ENCODE data around the gene EVI5.
"Not testable (repeated sequence)": the region's sequence is repeated elsewhere in the genome, so short reads cannot be mapped to it uniquely, and the experiment has no call there.

Gene EVI5

GRCh38 chr1:92791487-92792066 lies 6.7 kb upstream of the EVI5 start:
- DNase-seq, result no peak

GRCh38 chr1:92790867-92791266 lies 6.0 kb upstream of the EVI5 start:
- DNase-seq, result no peak

GRCh38 chr1:92790081-92790480 lies 5.2 kb upstream of the EVI5 start:
- DNase-seq, result no peak

DNA sequence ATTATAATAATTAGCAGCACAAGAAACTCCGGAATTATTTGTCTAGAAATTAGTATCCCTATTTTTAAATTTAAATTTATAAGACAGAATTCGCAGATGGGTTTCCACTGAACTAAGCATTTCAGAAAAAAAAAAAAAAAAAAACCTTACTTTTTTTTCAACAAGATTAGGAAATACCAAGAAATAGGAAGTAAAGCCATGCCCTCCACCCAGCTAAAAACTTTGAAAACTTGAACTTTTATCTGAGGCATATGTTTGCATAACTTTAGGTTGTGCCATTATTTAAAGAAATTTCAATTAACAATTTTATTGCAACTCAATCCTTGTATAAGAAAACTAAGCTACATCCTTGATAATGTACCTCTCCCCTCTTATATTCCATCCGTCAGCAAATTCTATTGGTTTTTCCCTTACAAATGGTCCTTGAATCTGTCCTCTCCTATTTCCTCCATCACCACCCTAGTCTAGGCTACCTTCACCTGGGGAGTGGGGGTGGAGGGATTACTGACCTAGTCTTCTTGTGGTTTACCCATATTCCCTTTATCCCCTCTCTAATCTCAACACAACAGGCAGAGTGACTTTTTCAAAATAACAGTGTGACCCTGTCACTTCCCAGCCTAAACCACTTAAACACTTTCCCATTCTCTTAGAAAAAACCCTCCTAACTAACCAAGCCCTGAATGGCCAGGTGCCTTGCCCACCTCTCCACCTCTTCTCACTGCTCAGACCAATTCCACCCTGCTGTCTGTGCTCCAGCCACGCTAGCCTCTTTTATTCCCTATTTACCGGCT lies 1.4 kb upstream of the EVI5 start:
- no peak for DNase-seq

DNA sequence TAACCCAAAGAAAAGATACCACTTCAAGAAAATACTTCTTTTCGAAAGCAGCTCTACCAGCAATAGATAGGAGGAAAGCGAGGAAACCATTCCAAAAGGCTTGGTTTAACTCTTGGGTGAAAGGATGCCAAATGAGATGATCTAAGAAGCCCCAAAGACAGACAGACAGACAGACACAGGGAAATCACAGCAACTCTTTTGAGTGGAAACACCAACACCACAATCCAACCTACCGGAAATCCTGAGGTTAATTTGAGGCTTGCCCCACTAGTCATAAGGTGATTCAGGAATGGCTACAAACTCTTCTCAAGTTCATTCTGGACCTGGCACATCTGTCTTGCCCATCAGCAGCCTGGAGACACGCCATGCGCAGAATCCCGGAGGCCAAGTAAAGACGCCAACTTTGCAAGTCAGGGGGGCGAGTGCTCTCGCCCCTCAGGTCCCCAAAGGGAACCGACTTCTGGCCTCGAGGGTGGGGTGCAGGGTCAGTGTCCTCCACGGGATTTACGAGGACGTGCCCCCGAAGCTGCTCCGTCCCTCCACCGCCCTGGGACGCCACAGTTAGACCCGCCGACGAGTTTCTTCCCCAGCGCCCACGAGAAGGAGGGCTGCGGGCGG lies 778 bp downstream of the EVI5 start:
- DNase-seq, result no peak

DNA sequence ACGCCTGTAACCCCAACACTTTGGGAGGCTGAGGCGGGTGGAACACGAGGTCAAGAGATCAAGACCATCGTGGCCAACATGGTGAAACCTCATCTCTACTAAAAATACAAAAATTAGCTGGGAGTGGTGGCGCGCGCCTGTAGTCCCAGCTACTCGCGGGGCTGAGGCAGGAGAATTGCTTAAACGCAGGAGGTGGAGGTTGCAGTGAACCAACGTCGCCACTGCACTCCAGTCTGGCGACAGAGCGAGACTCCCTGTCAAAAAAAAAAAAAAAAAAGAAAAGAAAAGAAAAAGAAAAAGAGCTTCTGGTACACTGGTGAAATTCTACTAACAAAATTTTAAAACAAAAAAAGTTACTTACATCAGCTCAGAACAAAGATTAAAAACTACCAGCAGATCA lies 1.4 kb downstream of the EVI5 start:
- not testable (repeated sequence) for DNase-seq

GRCh38 chr1:92778376-92778775 lies 6.5 kb downstream of the EVI5 start:
- no peak for DNase-seq

- no peak for DNase-seq
Observed at GRCh38 chr1:92774407-92774806, 10.5 kb downstream of the EVI5 start.

DNA sequence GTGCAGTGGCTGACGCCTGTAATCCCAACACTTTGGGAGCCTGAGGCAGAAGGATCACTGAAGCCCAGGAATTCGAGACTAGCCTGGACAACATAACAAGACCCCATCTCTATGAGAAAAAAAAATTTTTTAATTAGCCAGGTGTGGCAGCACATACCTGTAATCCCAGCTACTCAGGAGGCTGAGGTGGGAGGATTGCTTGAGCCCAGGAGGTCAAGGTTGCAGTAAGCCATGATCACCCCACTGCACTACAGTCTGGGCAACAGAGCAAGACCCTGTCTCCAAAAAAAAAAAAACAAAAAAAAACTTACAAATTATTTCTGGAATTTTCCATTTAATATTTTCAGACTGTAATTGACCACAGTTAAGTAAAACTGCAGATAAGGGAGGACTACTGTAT lies 11.2 kb downstream of the EVI5 start:
- DNase-seq, result not testable (repeated sequence)

DNA sequence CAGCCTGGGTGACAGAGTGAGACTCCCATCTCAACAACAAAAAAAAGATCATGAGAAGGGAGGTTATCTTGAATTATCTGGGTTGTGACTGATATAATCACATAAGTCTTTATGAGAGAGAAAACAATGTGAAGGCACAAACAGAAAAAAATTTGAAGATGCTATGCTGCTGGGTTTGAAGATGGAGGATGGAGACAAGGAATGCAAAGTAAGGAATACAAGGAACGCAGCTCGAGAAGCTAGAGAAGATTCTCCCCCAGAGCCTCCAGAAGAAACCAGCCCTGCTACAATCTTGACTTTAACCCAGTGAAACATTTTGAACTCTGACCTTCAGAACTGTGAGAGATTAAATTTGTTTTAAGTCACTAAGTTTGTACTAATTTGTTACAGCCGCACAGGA lies 15.1 kb downstream of the EVI5 start:
- no peak for DNase-seq

GRCh38 chr1:92768915-92769314 lies 16.0 kb downstream of the EVI5 start:
- DNase-seq, result no peak

GRCh38 chr1:92768296-92768695 lies 16.6 kb downstream of the EVI5 start:
- no peak for DNase-seq

GRCh38 chr1:92764116-92764515 lies 20.8 kb downstream of the EVI5 start:
- no peak for DNase-seq

DNA sequence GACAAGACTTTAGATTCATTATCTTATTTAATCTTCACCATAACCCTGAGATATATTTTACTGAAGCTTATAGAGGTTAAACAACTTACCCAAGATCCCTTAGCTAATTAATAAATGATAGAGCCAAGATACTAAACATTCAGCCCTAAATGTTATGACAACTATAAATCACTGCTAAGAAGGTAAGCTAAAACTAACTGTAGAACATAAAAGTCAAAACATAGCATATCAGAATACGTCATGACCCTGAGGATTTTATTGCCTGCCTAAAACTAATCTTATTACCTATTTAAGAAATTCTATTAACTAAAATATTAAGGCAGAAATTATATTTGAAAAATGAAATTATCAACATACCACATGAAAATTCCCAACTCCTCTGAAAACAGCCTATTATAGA lies 22.6 kb downstream of the EVI5 start:
- no peak for DNase-seq

DNA sequence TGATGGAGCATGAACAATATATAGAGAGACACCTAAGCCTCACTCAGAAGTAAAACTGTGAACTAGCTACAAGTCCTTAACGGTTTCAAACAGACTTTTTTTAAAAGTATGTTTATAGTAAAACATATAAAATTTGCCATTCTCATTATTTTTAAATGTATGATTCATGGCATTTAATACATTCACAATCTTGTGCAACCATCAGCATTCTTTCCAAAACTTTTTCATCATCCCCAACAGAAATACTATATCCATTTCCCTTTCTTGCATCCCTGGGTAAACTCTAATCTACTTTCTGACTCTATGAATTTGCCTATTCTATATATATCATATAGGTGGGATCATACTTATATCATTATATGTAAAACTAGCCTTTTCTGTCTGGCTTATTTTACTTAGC lies 25.5 kb downstream of the EVI5 start:
- no peak for DNase-seq

DNA sequence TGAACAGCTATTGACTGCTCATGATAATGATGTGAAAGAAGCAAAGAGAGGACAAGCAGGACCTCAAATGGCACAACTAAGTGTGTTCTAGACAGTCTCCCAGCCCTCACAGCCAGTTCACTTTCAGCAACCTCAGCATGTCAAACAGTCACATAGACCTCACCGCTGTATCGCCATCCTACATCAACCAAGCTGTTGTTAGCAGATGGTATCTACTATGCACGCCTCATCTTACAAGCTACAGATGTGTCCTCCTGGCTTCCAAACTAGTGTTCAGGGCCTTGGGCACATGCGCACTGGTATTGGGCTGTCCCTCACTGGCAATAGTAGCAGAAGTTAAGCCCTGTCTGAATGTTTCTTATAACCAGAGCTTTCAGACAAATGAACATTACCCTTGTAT lies 28.4 kb downstream of the EVI5 start:
- no peak for DNase-seq

DNA sequence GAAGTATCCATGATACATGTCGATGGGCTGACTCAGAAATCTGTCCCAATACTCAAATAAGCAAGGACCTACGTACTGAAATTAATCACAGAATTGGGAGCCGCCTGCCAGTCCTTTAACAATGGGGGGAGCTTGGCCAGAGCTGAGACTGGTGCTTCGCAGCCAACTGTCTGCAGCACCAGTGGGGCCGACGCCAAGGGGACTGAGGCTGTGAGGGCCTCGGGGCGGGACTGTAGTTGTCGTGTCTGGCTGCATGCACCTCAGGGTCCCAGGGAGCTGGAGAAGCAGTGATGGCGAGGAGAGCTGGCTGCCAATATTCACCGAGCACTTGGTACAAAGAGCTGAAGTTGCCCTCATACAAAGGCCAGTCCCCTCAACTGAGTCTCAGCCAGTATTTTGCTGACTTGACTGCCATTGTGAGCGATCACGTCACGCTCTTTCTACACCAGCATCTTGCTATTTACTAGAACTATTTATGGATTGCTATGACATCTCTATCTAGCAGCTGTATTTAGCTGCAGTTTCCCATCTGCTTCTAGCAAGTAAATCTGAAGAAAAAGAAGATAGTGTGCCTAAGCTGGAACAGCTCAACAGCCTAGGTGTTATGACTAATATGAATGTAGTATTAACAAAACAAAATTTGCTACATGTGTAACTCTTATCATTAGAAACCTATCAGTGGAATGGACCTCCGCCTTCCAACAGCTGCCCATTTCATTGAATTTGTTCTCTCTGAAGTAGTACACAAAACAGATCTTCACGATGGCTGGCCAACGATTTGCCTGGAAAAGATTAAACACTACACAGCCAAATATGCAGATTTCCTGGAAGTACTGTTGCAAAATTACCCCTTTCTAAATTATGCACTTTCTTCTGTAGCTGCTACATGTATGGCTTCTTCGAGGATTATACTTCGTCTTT lies 29.1 kb downstream of the EVI5 start:
- no peak for DNase-seq

DNA sequence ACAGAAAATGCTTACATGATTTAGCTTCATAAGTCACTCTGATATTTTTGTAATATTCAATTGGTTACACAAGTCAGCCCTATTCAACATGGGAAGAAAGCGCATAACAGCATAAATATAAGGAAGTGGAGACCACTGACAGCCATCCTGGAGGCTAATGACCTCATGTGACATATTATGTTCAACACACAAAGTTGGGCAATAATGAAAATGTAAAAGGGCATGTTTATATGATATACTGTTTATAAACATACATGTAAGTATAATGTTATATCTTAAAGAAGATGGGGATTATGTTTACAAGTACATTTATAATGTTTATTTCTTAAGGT lies 30.2 kb downstream of the EVI5 start:
- DNase-seq, result no peak

GRCh38 chr1:92754000-92754718 lies 30.7 kb downstream of the EVI5 start:
- DNase-seq, result no peak

DNA sequence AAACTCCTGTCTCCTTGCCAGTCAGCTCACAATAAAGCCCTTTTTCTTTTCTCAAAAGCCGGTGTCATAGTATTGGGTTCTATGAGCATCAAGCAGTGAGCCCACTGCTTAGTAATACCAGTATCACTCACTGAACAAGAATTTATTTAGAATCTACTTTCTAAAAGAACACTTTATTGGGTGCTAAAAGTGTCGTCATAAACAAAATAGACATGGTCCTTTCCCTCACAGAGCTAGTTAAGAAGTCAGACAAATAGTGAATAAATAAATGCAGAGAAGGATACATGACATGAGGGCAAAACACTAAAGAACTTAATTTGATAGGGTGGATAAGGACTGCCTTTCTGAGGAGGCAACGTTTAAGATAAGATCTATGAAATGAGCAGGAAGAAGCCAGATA lies 32.2 kb downstream of the EVI5 start:
- DNase-seq, result no peak

GRCh38 chr1:92749024-92749634 lies 35.8 kb downstream of the EVI5 start:
- no peak for DNase-seq

DNA sequence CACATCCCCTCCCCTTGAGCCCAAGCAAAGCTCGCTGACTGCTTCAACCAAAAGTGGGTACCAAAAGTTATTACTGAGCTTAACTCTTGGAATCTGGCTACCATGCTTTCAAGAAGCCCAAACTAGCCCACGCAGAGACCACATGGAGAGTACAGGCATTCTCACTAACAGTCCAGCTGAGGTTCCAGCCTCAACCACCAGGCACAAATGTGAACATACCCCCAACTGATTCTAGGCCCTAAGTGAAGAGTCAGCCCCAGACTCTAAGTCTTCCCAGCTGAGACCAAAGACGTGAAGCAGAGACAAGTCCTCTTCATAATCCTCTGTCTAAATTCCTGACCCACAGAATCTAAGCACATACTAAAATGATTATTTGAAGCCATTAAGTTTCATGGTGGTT lies 36.8 kb downstream of the EVI5 start:
- DNase-seq, result no peak

Data from activated naive CD4-positive, alpha-beta T cell (primary cell).